Lower lobe of right lung (tissue), 2 donors: Measurements from ENCODE around the gene CHMP1B. TPM values are rescaled to one million over a fixed set of nuclear protein-coding genes. Genes with fewer than 3 reads are reported as not detected.
A peak's percentile ranks its signal among the peaks of the same experiment; 100 is the strongest.

ENCODE experiments used
- ATAC-seq, 2 donors: fragments of 200-7000 bp; cut with Tn5 transposase; one replicate each; pipeline ENCODE4 v1.9.1; 2020 to 2022; ENCODE audit warnings: mild to moderate bottlenecking in 2 of 2, moderate library complexity in 2 of 2
- DNase-seq: peaks from one replicate; pipeline ENCODE4 v3.0.0-alpha.2; 2020
- H3K27ac ChIP-seq: fragments of 200-600 bp; one replicate; pipeline ENCODE4 v1.8.0; 2022
- H3K27me3 ChIP-seq: fragments of 200-600 bp; one replicate; pipeline ENCODE4 v1.8.0; 2022; ENCODE audit warnings: low read depth
- H3K36me3 ChIP-seq: fragments of 200-600 bp; one replicate; pipeline ENCODE4 v1.8.0; 2022; ENCODE audit warnings: mild to moderate bottlenecking
- H3K4me1 ChIP-seq: fragments of 200-600 bp; one replicate; pipeline ENCODE4 v1.8.0; 2022
- H3K4me3 ChIP-seq: fragments of 200-600 bp; one replicate; pipeline ENCODE4 v1.8.0; 2022; ENCODE audit warnings: mild to moderate bottlenecking
- H3K9me3 ChIP-seq: fragments of 200-600 bp; one replicate; pipeline ENCODE4 v1.8.0; 2022
- intact Hi-C: fragments of 100-400 bp; cut with DNase I; formaldehyde crosslinking; loops from one replicate; pipeline ENCODE4 v1.11.0; 2022
- total RNA-seq: library from RNA; stranded (reverse); fragmentation: NEBNext Ultra II Directional; extraction: Animal tissue kit (Norgen Biotek cat#: 25700); gene quantifications from one replicate; pipeline ENCODE4 v1.2.1, GENCODE V29; 2021
- TF ChIP-seq, protein P1 (sequence below): fragments of 200-600 bp; IDR thresholded peaks from one replicate; pipeline ENCODE4 v1.8.0; 2022; ENCODE audit warnings: antibody characterized with exemption, mild to moderate bottlenecking
- donor health status: DM: no; HTN: yes; CAD: no; lungs with severe emphysema.

Gene CHMP1B
- total RNA-seq, 1 donor from 2014 or later, result 39.4 TPM

DNA sequence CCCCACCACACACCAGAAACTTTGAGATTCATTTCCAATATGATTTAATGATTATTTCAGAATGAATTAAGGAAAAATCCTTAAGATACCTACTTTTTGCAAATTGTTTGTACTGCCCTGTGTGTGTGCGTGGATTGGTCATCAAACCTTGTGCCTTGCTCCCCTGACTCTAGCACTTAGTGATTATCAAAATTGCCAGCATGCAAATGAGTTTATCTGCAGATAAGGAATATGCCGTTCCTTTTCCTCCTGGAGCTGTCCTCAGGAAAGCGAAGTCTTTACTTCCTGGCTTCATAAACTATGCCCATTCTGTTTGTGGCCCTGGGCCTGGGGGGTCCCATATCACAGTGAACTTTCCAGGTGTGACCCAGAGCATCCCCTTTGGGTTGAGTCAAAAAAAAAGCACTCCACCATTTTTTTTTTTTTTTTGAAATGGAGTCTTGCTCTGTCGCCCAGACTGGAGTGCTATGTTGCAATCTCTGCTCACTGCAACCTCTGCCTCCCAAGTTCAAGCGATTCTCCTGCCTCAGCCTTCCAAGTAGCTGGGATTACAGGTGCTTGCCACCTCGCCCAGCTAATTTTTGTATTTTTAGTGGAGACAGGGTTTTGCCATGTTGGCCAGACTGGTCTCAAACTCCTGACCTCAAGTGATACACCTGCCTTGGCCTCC is 11.4 kb downstream of the CHMP1B start:
- Histone ChIP-seq H3K4me1 (no peaks in the 10 kb centered on the region), H3K36me3 (no peaks in the 10 kb centered on the region), H3K9me3 (no peaks in the 10 kb centered on the region), H3K27me3 (no peaks in the 10 kb centered on the region), H3K4me3 (no peak overlapping the region), H3K27ac (no peak overlapping the region)
- ATAC-seq, result peak in 1 of 2 donors; percentile 15
- intact Hi-C loops, result no loop called here
- DNase-seq, result no peak
- TF ChIP-seq, protein P1, sequence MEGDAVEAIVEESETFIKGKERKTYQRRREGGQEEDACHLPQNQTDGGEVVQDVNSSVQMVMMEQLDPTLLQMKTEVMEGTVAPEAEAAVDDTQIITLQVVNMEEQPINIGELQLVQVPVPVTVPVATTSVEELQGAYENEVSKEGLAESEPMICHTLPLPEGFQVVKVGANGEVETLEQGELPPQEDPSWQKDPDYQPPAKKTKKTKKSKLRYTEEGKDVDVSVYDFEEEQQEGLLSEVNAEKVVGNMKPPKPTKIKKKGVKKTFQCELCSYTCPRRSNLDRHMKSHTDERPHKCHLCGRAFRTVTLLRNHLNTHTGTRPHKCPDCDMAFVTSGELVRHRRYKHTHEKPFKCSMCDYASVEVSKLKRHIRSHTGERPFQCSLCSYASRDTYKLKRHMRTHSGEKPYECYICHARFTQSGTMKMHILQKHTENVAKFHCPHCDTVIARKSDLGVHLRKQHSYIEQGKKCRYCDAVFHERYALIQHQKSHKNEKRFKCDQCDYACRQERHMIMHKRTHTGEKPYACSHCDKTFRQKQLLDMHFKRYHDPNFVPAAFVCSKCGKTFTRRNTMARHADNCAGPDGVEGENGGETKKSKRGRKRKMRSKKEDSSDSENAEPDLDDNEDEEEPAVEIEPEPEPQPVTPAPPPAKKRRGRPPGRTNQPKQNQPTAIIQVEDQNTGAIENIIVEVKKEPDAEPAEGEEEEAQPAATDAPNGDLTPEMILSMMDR, result no peak

DNA sequence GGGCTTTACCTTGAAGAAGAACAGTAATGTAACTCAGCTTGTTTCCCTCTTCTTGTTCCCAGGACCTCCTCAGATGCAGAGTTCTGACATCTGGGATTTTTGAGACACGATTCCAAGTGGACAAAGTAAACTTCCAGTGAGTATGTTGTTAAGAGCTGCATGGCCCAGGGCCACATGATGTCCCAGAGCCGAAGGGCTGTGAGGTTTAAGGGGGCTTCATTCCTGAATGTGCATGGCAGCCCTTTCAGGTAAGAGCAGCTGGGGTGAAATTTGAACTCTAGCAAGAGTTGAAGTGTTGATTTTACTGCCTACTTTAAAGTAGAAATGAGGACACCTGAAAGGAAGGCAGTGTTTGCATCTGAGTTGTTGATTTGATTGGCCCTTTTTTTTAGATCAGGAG is 13.3 kb downstream of the CHMP1B start:
- Histone ChIP-seq H3K27ac (no peak overlapping the region), H3K27me3 (no peaks in the 10 kb centered on the region), H3K36me3 (no peaks in the 10 kb centered on the region), H3K4me1 (no peaks in the 10 kb centered on the region), H3K9me3 (no peaks in the 10 kb centered on the region), H3K4me3 (no peak overlapping the region)
- ATAC-seq (no peak), DNase-seq (no peak)
- intact Hi-C loops, result no loop called here
- TF ChIP-seq, protein P1, result no peak

DNA sequence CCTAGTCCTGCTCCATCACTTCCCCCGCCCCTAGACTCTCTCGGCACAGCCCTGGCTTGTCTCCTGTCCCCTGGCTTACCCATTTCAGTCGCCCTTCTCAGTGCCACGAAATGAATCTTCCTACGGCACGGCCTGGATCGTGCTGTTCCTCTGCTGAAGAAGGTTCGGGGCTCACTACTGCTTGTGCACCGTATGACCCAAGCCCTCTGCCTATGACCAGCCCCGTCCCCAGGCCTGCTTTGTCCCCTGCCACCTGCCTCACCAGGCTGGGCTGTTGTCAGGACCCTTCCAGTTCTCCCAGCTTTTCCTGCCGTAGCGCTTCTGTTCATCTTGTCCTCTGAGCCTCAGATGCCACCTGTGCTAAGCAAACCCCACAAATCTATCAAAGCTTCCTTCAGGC is 13.9 kb downstream of the CHMP1B start:
- Histone ChIP-seq H3K36me3 (no peaks in the 10 kb centered on the region), H3K27ac (no peak overlapping the region), H3K4me3 (no peak overlapping the region), H3K4me1 (no peaks in the 10 kb centered on the region), H3K9me3 (no peaks in the 10 kb centered on the region), H3K27me3 (no peaks in the 10 kb centered on the region)
- intact Hi-C loops, result no loop called here
- TF ChIP-seq, protein P1, result no peak
- no peak for DNase-seq
- ATAC-seq, result no peak

DNA sequence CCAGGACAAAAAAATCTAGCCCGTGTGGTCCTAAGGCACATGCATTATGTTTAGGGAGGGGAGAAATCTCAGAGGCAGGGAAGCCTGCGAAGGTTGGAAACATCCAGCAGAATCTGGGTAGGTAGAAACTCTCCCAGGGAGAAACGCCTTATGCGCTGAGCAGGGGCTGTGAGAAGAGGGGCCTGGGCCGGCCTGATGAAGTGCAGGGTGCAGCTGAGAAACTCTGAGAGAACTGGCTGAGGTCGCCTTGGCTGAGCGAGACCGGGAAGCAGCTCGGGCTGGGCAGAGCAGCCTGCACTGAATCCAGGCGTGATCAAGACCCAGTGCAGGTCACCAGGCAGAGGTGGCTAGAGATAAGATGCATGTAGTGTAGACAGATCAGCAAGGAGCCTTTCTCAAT is 15.1 kb downstream of the CHMP1B start:
- Histone ChIP-seq H3K9me3 (no peaks in the 10 kb centered on the region), H3K4me1 (no peaks in the 10 kb centered on the region), H3K27ac (no peak overlapping the region), H3K36me3 (no peaks in the 10 kb centered on the region), H3K27me3 (no peaks in the 10 kb centered on the region), H3K4me3 (no peak overlapping the region)
- intact Hi-C loops, result no loop called here
- TF ChIP-seq, protein P1, result no peak
- ATAC-seq (no peak), DNase-seq (no peak)

DNA sequence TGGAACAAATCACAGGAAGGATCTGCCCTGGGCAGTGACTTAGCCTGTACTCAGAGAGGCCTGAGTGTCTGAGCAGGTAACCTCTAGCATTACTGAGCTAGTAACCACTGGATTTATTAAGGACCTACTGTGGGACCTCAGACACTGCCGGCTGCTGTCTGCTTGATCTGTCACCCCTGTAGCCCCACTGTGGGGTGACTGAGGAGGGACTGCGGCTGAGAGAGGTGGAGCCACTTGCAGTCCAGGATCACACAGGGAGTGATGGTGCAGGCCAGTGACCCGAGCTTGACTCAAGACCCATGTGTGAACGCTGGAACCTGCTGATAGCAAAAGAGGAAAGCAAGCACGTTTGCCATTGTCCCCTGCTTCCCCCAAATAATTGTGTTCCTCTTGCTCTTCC is 15.6 kb downstream of the CHMP1B start:
- no peak for ATAC-seq
- intact Hi-C loops, result no loop called here

More for the DNA sequence above, 15.6 kb downstream of the CHMP1B start:
- TF ChIP-seq, protein P1, result no peak
- Histone ChIP-seq H3K9me3 (no peaks in the 10 kb centered on the region), H3K4me1 (no peaks in the 10 kb centered on the region), H3K4me3 (no peak overlapping the region), H3K27ac (no peak overlapping the region), H3K36me3 (no peaks in the 10 kb centered on the region), H3K27me3 (no peaks in the 10 kb centered on the region)
- no peak for DNase-seq
